DND-41 (cell line): ENCODE measurements around the gene CNNM1.

Source experiments
- ATAC-seq: fragments of 200-7000 bp; cut with Tn5 transposase; 3 replicates; pipeline ENCODE4 v1.9.1; 2021; ENCODE audit warnings: low read depth; ENCODE audit not compliant: insufficient read depth
- DNase-seq: peaks from one replicate; pipeline ENCODE4 v3.0.0-alpha.2; 2020
- H2AFZ ChIP-seq: 2 replicates; pipeline ENCODE4 v1.6.0; 2012; ENCODE audit warnings: low read depth, low read length
- H3K27ac ChIP-seq: 2 replicates; pipeline ENCODE4 v1.5.1; 2012; ENCODE audit warnings: low read length, inconsistent platforms
- H3K27me3 ChIP-seq: fragments of 200-600 bp; sonication (generic); 2 replicates; pipeline ENCODE4 v1.6.0; 2012; ENCODE audit warnings: low read length, mild to moderate bottlenecking, inconsistent platforms; ENCODE audit not compliant: insufficient read depth, poor library complexity
- H3K36me3 ChIP-seq: 2 replicates; pipeline ENCODE4 v1.5.1; 2012; ENCODE audit warnings: low read length, inconsistent platforms; ENCODE audit not compliant: insufficient read depth
- H3K4me1 ChIP-seq: 2 replicates; pipeline ENCODE4 v1.5.1; 2012; ENCODE audit warnings: mild to moderate bottlenecking, low read length; ENCODE audit not compliant: insufficient read depth
- H3K4me2 ChIP-seq: 2 replicates; pipeline ENCODE4 v1.6.0; 2012; ENCODE audit warnings: mild to moderate bottlenecking, moderate library complexity, low read length, inconsistent platforms; ENCODE audit not compliant: insufficient read depth
- H3K4me3 ChIP-seq, 2 experiments: fragments of 200-600 bp in 1 of 2; shearing (Covaris generic) in 1 of 2; 2 replicates each; pipeline ENCODE4 v1.5.1; 2012 to 2016; ENCODE audit warnings: inconsistent platforms in 2 of 2, low read length in 2 of 2, mild to moderate bottlenecking in 2 of 2, low read depth in 1 of 2, moderate library complexity in 1 of 2
- H3K79me2 ChIP-seq: 2 replicates; pipeline ENCODE4 v1.6.0; 2012; ENCODE audit warnings: low read length, inconsistent platforms; ENCODE audit not compliant: insufficient read depth
- H3K9ac ChIP-seq: 2 replicates; pipeline ENCODE4 v1.6.0; 2012; ENCODE audit warnings: low read depth, mild to moderate bottlenecking, inconsistent platforms, low read length, moderate library complexity
- H3K9me3 ChIP-seq: 2 replicates; pipeline ENCODE4 v1.5.1; 2012; ENCODE audit warnings: low read length, moderate library complexity, mild to moderate bottlenecking, inconsistent platforms; ENCODE audit not compliant: insufficient read depth, severe bottlenecking
- H4K20me1 ChIP-seq: 2 replicates; pipeline ENCODE4 v1.6.0; 2012; ENCODE audit warnings: low read length; ENCODE audit not compliant: insufficient read depth
- EZH2 ChIP-seq: IDR thresholded peaks from 3 replicates; pipeline ENCODE4 v1.6.1; 2012; ENCODE audit warnings: borderline replicate concordance, low read depth, mild to moderate bottlenecking, moderate library complexity, low read length, inconsistent platforms; ENCODE audit not compliant: severe bottlenecking
- TF ChIP-seq, protein P1 (sequence below): IDR thresholded peaks from 2 replicates; pipeline ENCODE4 v1.5.1; 2012; ENCODE audit warnings: borderline replicate concordance, low read length, moderate library complexity, mild to moderate bottlenecking; ENCODE audit not compliant: poor library complexity, severe bottlenecking; ENCODE audit errors: extremely low read depth

Gene CNNM1

GRCh38 chr10:99337311-99337811 is 8.2 kb downstream of the CNNM1 start:
- H3K4me2 ChIP-seq = no peak overlapping the region
- no peak for ATAC-seq
- H3K4me3 ChIP-seq = no peak overlapping the region
- H4K20me1 ChIP-seq = no peaks in the 10 kb centered on the region
- H3K4me1 ChIP-seq = no peaks in the 10 kb centered on the region
- H3K9me3 ChIP-seq = no peaks in the 10 kb centered on the region
- no peak overlapping the region for H3K27ac ChIP-seq
- H3K36me3 ChIP-seq = no peaks in the 10 kb centered on the region
- no peak for DNase-seq
- no peak overlapping the region for H2AFZ ChIP-seq
- TF ChIP-seq, protein P1, sequence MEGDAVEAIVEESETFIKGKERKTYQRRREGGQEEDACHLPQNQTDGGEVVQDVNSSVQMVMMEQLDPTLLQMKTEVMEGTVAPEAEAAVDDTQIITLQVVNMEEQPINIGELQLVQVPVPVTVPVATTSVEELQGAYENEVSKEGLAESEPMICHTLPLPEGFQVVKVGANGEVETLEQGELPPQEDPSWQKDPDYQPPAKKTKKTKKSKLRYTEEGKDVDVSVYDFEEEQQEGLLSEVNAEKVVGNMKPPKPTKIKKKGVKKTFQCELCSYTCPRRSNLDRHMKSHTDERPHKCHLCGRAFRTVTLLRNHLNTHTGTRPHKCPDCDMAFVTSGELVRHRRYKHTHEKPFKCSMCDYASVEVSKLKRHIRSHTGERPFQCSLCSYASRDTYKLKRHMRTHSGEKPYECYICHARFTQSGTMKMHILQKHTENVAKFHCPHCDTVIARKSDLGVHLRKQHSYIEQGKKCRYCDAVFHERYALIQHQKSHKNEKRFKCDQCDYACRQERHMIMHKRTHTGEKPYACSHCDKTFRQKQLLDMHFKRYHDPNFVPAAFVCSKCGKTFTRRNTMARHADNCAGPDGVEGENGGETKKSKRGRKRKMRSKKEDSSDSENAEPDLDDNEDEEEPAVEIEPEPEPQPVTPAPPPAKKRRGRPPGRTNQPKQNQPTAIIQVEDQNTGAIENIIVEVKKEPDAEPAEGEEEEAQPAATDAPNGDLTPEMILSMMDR = no peak
- no peak for TF ChIP-seq EZH2
- no peak overlapping the region for H3K9ac ChIP-seq
- H3K79me2 ChIP-seq = no peaks in the 10 kb centered on the region
- H3K27me3 ChIP-seq = peaks cover 5% of the 10 kb centered on the region

GRCh38 chr10:99337901-99338300 is 8.7 kb downstream of the CNNM1 start:
- no peaks in the 10 kb centered on the region for H3K36me3 ChIP-seq
- H3K79me2 ChIP-seq = no peaks in the 10 kb centered on the region
- H3K27ac ChIP-seq = no peak overlapping the region
- H3K9me3 ChIP-seq = no peaks in the 10 kb centered on the region
- H2AFZ ChIP-seq = no peak overlapping the region
- no peak overlapping the region for H3K4me2 ChIP-seq
- H3K9ac ChIP-seq = no peak overlapping the region
- TF ChIP-seq, protein P1 = no peak
- no peak for TF ChIP-seq EZH2
- peaks cover 5% of the 10 kb centered on the region for H3K27me3 ChIP-seq
- H4K20me1 ChIP-seq = no peaks in the 10 kb centered on the region
- ATAC-seq (no peak), DNase-seq (no peak)
- H3K4me1 ChIP-seq = no peaks in the 10 kb centered on the region
- H3K4me3 ChIP-seq = no peak overlapping the region

GRCh38 chr10:99339077-99339476 is 9.9 kb downstream of the CNNM1 start:
- TF ChIP-seq EZH2 = no peak
- TF ChIP-seq, protein P1 = no peak
- Histone ChIP-seq H2AFZ (no peak overlapping the region), H3K9me3 (no peaks in the 10 kb centered on the region), H3K4me3 (no peak overlapping the region), H4K20me1 (no peaks in the 10 kb centered on the region), H3K4me2 (no peak overlapping the region), H3K27ac (no peak overlapping the region), H3K27me3 (peaks cover 5% of the 10 kb centered on the region), H3K9ac (no peak overlapping the region), H3K4me1 (no peaks in the 10 kb centered on the region), H3K36me3 (no peaks in the 10 kb centered on the region), H3K79me2 (no peaks in the 10 kb centered on the region)
- DNase-seq (no peak), ATAC-seq (no peak)
